GM12878 (cell line): ENCODE results near the gene PAF1.

Experiments
- BHLHE40 ChIP-seq, 2 experiments: fragments of 450-650 bp in 1 of 2; IDR thresholded peaks; 2 replicates each; pipeline ENCODE4 v1.6.1; 2011 to 2017; ENCODE audit warnings: low read depth in 2 of 2, borderline replicate concordance in 1 of 2, improper control_type of control experiment in 1 of 2, low read length in 1 of 2, mild to moderate bottlenecking in 1 of 2
- CREB1 ChIP-seq: IDR thresholded peaks from 2 replicates; pipeline ENCODE4 v1.6.1; 2012; ENCODE audit warnings: low read depth, mild to moderate bottlenecking, inconsistent platforms
- EZH2 ChIP-seq: IDR thresholded peaks from 2 replicates; pipeline ENCODE4 v1.6.1; 2012; ENCODE audit warnings: low read depth, mild to moderate bottlenecking, control low read depth, inconsistent platforms, low read length, borderline replicate concordance; ENCODE audit not compliant: control insufficient read depth
- HDAC6 ChIP-seq: fragments of 200-600 bp; sonication (generic); IDR thresholded peaks from one replicate; pipeline ENCODE4 v1.8.0; 2017; ENCODE audit warnings: antibody characterized with exemption; ENCODE audit not compliant: unreplicated experiment
- JUNB ChIP-seq: IDR thresholded peaks from 2 replicates; pipeline ENCODE4 v1.6.1; 2016; ENCODE audit warnings: antibody characterized with exemption, mild to moderate bottlenecking
- NFIC ChIP-seq: IDR thresholded peaks from 2 replicates; pipeline ENCODE4 v1.6.1; 2012; ENCODE audit warnings: low read depth, mild to moderate bottlenecking, inconsistent platforms, low read length, moderate library complexity
- NR2C2 ChIP-seq: IDR thresholded peaks from 2 replicates; pipeline ENCODE4 v1.6.1; 2011; ENCODE audit warnings: borderline replicate concordance, low read depth; ENCODE audit not compliant: control insufficient read depth, insufficient read length
- PBX3 ChIP-seq: IDR thresholded peaks from 2 replicates; pipeline ENCODE4 v1.6.1; 2011; ENCODE audit warnings: mild to moderate bottlenecking, low read depth, low read length, moderate library complexity; ENCODE audit not compliant: insufficient replicate concordance
- POLR2A ChIP-seq: IDR thresholded peaks from 2 replicates; pipeline ENCODE4 v1.6.1; 2011; ENCODE audit warnings: low read depth, mild to moderate bottlenecking, low read length
- SREBF2 ChIP-seq: IDR thresholded peaks from 2 replicates; pipeline ENCODE4 v1.6.1; 2012; ENCODE audit warnings: mild to moderate bottlenecking, low read length
- TCF12 ChIP-seq: IDR thresholded peaks from 2 replicates; pipeline ENCODE4 v1.6.1; 2011; ENCODE audit warnings: low read depth, mild to moderate bottlenecking, low read length
- TF ChIP-seq, protein P1 (sequence below), 3 experiments: IDR thresholded peaks in 2 of 3; conservative IDR thresholded peaks in 1 of 3; 2 replicates each; pipeline ENCODE4 v1.5.1; 2011; ENCODE audit warnings: low read depth in 3 of 3, low read length in 3 of 3, mild to moderate bottlenecking in 3 of 3, control low read depth in 2 of 3, moderate library complexity in 2 of 3, inconsistent platforms in 1 of 3, mixed read lengths in 1 of 3; ENCODE audit not compliant: control insufficient read depth in 2 of 3, insufficient read depth in 1 of 3; ENCODE audit errors: extremely low read depth in 1 of 3
- TF ChIP-seq, protein P2 (sequence below): IDR thresholded peaks from 2 replicates; pipeline ENCODE4 v1.6.1; 2012; ENCODE audit warnings: low read length, inconsistent platforms
- TF ChIP-seq, protein P3 (sequence below): IDR thresholded peaks from 2 replicates; pipeline ENCODE4 v1.6.1; 2011; ENCODE audit warnings: low read depth, low read length, improper control_type of control experiment, borderline replicate concordance

- no peak for TF ChIP-seq NR2C2
- TF ChIP-seq, protein P1, sequence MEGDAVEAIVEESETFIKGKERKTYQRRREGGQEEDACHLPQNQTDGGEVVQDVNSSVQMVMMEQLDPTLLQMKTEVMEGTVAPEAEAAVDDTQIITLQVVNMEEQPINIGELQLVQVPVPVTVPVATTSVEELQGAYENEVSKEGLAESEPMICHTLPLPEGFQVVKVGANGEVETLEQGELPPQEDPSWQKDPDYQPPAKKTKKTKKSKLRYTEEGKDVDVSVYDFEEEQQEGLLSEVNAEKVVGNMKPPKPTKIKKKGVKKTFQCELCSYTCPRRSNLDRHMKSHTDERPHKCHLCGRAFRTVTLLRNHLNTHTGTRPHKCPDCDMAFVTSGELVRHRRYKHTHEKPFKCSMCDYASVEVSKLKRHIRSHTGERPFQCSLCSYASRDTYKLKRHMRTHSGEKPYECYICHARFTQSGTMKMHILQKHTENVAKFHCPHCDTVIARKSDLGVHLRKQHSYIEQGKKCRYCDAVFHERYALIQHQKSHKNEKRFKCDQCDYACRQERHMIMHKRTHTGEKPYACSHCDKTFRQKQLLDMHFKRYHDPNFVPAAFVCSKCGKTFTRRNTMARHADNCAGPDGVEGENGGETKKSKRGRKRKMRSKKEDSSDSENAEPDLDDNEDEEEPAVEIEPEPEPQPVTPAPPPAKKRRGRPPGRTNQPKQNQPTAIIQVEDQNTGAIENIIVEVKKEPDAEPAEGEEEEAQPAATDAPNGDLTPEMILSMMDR (IDR thresholded peaks at IDR 0.05 in 2 of 3, conservative IDR thresholded peaks at IDR 0.05 in 1 of 3; ENCODE audit: control insufficient read depth in 2 of 3, extremely low read depth in 1 of 3, insufficient read depth in 1 of 3, low read depth in 3 of 3, low read length in 3 of 3), result no peak
- TF ChIP-seq TCF12, result no peak
- TF ChIP-seq POLR2A, result peak; percentile 77
- TF ChIP-seq SREBF2, result no peak
- TF ChIP-seq EZH2, result no peak
- TF ChIP-seq NFIC, result no peak
- peak; percentile 55 for TF ChIP-seq HDAC6
- TF ChIP-seq PBX3, result peak; percentile 37
- TF ChIP-seq, protein P2, sequence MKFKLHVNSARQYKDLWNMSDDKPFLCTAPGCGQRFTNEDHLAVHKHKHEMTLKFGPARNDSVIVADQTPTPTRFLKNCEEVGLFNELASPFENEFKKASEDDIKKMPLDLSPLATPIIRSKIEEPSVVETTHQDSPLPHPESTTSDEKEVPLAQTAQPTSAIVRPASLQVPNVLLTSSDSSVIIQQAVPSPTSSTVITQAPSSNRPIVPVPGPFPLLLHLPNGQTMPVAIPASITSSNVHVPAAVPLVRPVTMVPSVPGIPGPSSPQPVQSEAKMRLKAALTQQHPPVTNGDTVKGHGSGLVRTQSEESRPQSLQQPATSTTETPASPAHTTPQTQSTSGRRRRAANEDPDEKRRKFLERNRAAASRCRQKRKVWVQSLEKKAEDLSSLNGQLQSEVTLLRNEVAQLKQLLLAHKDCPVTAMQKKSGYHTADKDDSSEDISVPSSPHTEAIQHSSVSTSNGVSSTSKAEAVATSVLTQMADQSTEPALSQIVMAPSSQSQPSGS, result no peak
- TF ChIP-seq BHLHE40 (IDR thresholded peaks at IDR 0.05; ENCODE audit: borderline replicate concordance in 1 of 2, low read depth in 2 of 2, low read length in 1 of 2), result peak in 1 of 2 experiments; percentile 55; a peak in 3 of 4 replicates
- no peak for TF ChIP-seq JUNB
- TF ChIP-seq, protein P3, sequence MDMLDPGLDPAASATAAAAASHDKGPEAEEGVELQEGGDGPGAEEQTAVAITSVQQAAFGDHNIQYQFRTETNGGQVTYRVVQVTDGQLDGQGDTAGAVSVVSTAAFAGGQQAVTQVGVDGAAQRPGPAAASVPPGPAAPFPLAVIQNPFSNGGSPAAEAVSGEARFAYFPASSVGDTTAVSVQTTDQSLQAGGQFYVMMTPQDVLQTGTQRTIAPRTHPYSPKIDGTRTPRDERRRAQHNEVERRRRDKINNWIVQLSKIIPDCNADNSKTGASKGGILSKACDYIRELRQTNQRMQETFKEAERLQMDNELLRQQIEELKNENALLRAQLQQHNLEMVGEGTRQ, result no peak
- TF ChIP-seq CREB1, result no peak
Observed at GRCh38 chr19:39409208-39410016, 18.5 kb upstream of the PAF1 start.
